Muscle of arm (tissue), 12 donors: ENCODE measurements around the gene CA10. TPM values are rescaled to one million over a fixed set of nuclear protein-coding genes. Genes with fewer than 3 reads are reported as not detected.

Experiments used
- DNase-seq: peaks from one replicate; pipeline ENCODE4 v3.0.0-alpha.2; 2013
- polyA plus RNA-seq, 12 donors: library from polyadenylated mRNA; unstranded; fragments of 120-200 nt; gene quantifications; one replicate each; pipeline ENCODE4 v1.2.1, GENCODE V29; 2013; ENCODE audit not compliant: insufficient read length in 12 of 12

The CA10 gene
- polyA plus RNA-seq, 12 donors = 2.4 to 9.5 (median 6.5) TPM; not detected in 2

- DNase-seq = no peak
These were observed 506.8 kb downstream of the CA10 start for GRCh38 chr17:51651513-51652298.

GRCh38 chr17:51650772-51651171, 507.7 kb downstream of the CA10 start:
- no peak for DNase-seq

- DNase-seq = no peak
These were observed 508.3 kb downstream of the CA10 start for GRCh38 chr17:51650202-51650601.

- no peak for DNase-seq
These were observed 510.7 kb downstream of the CA10 start for GRCh38 chr17:51647826-51648225.

GRCh38 chr17:51647067-51647466, 511.4 kb downstream of the CA10 start:
- DNase-seq = no peak

- no peak for DNase-seq
These were observed 512.0 kb downstream of the CA10 start for GRCh38 chr17:51646539-51646938.

GRCh38 chr17:51645056-51645455, 513.5 kb downstream of the CA10 start:
- no peak for DNase-seq

- DNase-seq = no peak
These were observed 514.6 kb downstream of the CA10 start for GRCh38 chr17:51643702-51644490.

- DNase-seq = no peak
These were observed 516.5 kb downstream of the CA10 start for GRCh38 chr17:51642029-51642428.

- DNase-seq = no peak
These were observed 518.3 kb downstream of the CA10 start for GRCh38 chr17:51640108-51640622.

- DNase-seq = no peak
These were observed 519.5 kb downstream of the CA10 start for GRCh38 chr17:51638971-51639370.

GRCh38 chr17:51636291-51636690, 522.2 kb downstream of the CA10 start:
- DNase-seq = no peak

GRCh38 chr17:51630101-51630671, 528.3 kb downstream of the CA10 start:
- DNase-seq = no peak

GRCh38 chr17:51629232-51629631, 529.3 kb downstream of the CA10 start:
- DNase-seq = no peak

- no peak for DNase-seq
These were observed 530.7 kb downstream of the CA10 start for GRCh38 chr17:51627779-51628178.

- DNase-seq = no peak
These were observed 540.0 kb downstream of the CA10 start for GRCh38 chr17:51618476-51618875.

GRCh38 chr17:51617986-51618385, 540.5 kb downstream of the CA10 start:
- DNase-seq = no peak

- DNase-seq = no peak
These were observed 545.3 kb downstream of the CA10 start for GRCh38 chr17:51613255-51613654.

GRCh38 chr17:51612692-51613091, 545.8 kb downstream of the CA10 start:
- DNase-seq = no peak

- DNase-seq = no peak
These were observed 546.9 kb downstream of the CA10 start for GRCh38 chr17:51611585-51611984.

GRCh38 chr17:51610834-51611233, 547.7 kb downstream of the CA10 start:
- no peak for DNase-seq

GRCh38 chr17:51610155-51610554, 548.4 kb downstream of the CA10 start:
- DNase-seq = no peak
